ENCODE measurements around the gene SUSD1. TPM values are rescaled to one million over a fixed set of nuclear protein-coding genes. Genes with fewer than 3 reads are reported as not detected.

SUSD1 gene
- total RNA-seq, 6 donors from 2014 or later = 15.5 to 29.5 (median 20.4) TPM

- Histone ChIP-seq H3K27ac (no peak overlapping the region), H3K36me3 (peaks cover 0 to 21% (median 4%) of the 10 kb centered on the region in 4 donors), H3K27me3 (no peaks in the 10 kb centered on the region), H3K9me3 (no peaks in the 10 kb centered on the region), H3K4me1 (peaks cover 0 to 9% (median 0%) of the 10 kb centered on the region in 4 donors), H3K4me3 (no peak overlapping the region)
- 78 to 89% methylated on average over 6 of the region's 6 CpGs for WGBS, 2 donors
- no peak for DNase-seq
- no peak for ATAC-seq (ENCODE audit: low FRiP score in 2 of 2)
- no peak for TF ChIP-seq EP300 (IDR thresholded peaks at IDR 0.05)
- TF ChIP-seq POLR2AphosphoS5 (IDR thresholded peaks at IDR 0.05) = no peak
- TF ChIP-seq, protein P1, sequence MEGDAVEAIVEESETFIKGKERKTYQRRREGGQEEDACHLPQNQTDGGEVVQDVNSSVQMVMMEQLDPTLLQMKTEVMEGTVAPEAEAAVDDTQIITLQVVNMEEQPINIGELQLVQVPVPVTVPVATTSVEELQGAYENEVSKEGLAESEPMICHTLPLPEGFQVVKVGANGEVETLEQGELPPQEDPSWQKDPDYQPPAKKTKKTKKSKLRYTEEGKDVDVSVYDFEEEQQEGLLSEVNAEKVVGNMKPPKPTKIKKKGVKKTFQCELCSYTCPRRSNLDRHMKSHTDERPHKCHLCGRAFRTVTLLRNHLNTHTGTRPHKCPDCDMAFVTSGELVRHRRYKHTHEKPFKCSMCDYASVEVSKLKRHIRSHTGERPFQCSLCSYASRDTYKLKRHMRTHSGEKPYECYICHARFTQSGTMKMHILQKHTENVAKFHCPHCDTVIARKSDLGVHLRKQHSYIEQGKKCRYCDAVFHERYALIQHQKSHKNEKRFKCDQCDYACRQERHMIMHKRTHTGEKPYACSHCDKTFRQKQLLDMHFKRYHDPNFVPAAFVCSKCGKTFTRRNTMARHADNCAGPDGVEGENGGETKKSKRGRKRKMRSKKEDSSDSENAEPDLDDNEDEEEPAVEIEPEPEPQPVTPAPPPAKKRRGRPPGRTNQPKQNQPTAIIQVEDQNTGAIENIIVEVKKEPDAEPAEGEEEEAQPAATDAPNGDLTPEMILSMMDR (IDR thresholded peaks at IDR 0.05) = no peak
- TF ChIP-seq POLR2A (IDR thresholded peaks at IDR 0.05) = no peak
Measured at GRCh38 chr9:112120030-112120341, 55.1 kb downstream of the SUSD1 start.

DNA sequence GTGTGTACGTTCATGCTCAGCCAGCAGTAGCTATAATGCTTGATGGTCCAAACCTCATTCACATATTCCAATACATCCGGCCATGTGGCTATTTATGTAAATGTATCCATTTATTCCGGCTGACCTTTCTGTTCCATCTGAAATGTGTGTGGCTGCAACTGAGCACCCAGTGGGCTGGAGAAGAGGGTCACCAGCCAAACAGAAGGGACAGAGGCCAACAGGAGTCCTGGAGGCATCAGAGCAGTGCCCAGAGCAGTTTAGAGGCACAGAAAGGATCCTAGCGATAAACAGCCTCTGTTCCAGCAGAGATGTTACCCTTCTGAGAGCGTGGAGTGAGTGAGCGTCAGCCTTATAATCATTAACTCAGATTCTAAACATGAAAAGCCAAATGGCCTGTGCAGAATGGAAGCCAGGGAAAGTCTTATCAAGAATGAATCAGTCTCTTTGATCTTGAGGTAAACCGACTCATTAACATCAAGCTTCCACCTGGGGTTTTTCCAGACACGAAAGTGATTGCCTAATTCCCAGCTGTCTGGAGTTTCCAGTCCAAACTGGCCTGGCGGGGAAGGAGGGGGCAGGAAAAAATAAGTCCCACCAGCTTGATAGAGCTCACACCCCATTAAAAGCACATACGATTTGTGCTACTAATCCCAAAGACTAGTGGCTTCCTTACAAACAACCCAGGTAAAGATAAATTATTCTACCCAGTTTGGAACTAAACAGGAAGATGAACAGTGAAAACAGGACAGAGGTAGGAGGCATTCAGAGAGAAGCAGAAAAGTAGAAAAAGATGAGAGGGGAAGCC is 55.7 kb downstream of the SUSD1 start:
- ATAC-seq (ENCODE audit: low FRiP score in 2 of 2) (peak; percentile 39 to 45), DNase-seq (peak in 1 of 2 donors; percentile 65)
- Histone ChIP-seq H3K4me3 (no peak overlapping the region), H3K9me3 (no peaks in the 10 kb centered on the region), H3K27ac (peak overlapping the region in 3 of 4 donors; percentile 40 to 65 (median 51)), H3K4me1 (peaks cover 0 to 9% (median 0%) of the 10 kb centered on the region in 4 donors), H3K27me3 (no peaks in the 10 kb centered on the region), H3K36me3 (peaks cover 0 to 21% (median 4%) of the 10 kb centered on the region in 4 donors)
- WGBS, 2 donors = 59 to 66% methylated on average over 10 of the region's 10 CpGs
- TF ChIP-seq POLR2A (IDR thresholded peaks at IDR 0.05) = no peak
- TF ChIP-seq EP300 (IDR thresholded peaks at IDR 0.05) = peak in 1 of 4 donors; percentile 37

GRCh38 chr9:112118009-112118408 is 57.1 kb downstream of the SUSD1 start:
- Histone ChIP-seq H3K27me3 (no peaks in the 10 kb centered on the region), H3K4me1 (peaks cover 0 to 9% (median 0%) of the 10 kb centered on the region in 4 donors), H3K9me3 (no peaks in the 10 kb centered on the region), H3K36me3 (peaks cover 0 to 12% (median 0%) of the 10 kb centered on the region in 4 donors), H3K27ac (no peak overlapping the region), H3K4me3 (no peak overlapping the region)
- ATAC-seq (ENCODE audit: low FRiP score in 2 of 2) (no peak), DNase-seq (no peak)
- WGBS, 2 donors = 88 to 93% methylated on average over 1 of the region's 1 CpG
- no peak for TF ChIP-seq EP300 (IDR thresholded peaks at IDR 0.05)
- TF ChIP-seq POLR2A (IDR thresholded peaks at IDR 0.05) = no peak
- no peak for TF ChIP-seq POLR2AphosphoS5 (IDR thresholded peaks at IDR 0.05)
- TF ChIP-seq, protein P1 (IDR thresholded peaks at IDR 0.05) = no peak

- H3K27ac ChIP-seq = no peak overlapping the region
Measured at GRCh38 chr9:112115970-112116753, 58.9 kb downstream of the SUSD1 start.

More at GRCh38 chr9:112115970-112116753, 58.9 kb downstream of the SUSD1 start:
- DNase-seq (no peak), ATAC-seq (ENCODE audit: low FRiP score in 2 of 2) (no peak)
- Histone ChIP-seq H3K27me3 (no peaks in the 10 kb centered on the region), H3K4me3 (no peak overlapping the region), H3K36me3 (peaks cover 0 to 9% (median 2%) of the 10 kb centered on the region in 4 donors), H3K9me3 (no peaks in the 10 kb centered on the region), H3K4me1 (peaks cover 0 to 9% (median 0%) of the 10 kb centered on the region in 4 donors)
- WGBS, 2 donors = 90% methylated on average over 3 of the region's 3 CpGs
- TF ChIP-seq EP300 (IDR thresholded peaks at IDR 0.05) = no peak
- no peak for TF ChIP-seq POLR2A (IDR thresholded peaks at IDR 0.05)
- TF ChIP-seq, protein P1 (IDR thresholded peaks at IDR 0.05) = no peak
- no peak for TF ChIP-seq POLR2AphosphoS5 (IDR thresholded peaks at IDR 0.05)

All from upper lobe of left lung (tissue), 6 donors.